ENCODE results near the gene MEST. TPM values are rescaled to one million over a fixed set of nuclear protein-coding genes. Genes with fewer than 3 reads are reported as not detected.
"Not testable (repeated sequence)": the region's sequence is repeated elsewhere in the genome, so short reads cannot be mapped to it uniquely, and the experiment has no call there.

MEST gene, protein sequence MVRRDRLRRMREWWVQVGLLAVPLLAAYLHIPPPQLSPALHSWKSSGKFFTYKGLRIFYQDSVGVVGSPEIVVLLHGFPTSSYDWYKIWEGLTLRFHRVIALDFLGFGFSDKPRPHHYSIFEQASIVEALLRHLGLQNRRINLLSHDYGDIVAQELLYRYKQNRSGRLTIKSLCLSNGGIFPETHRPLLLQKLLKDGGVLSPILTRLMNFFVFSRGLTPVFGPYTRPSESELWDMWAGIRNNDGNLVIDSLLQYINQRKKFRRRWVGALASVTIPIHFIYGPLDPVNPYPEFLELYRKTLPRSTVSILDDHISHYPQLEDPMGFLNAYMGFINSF
- 417 TPM for total RNA-seq (ENCODE audit: insufficient read depth, low replicate concordance)

DNA sequence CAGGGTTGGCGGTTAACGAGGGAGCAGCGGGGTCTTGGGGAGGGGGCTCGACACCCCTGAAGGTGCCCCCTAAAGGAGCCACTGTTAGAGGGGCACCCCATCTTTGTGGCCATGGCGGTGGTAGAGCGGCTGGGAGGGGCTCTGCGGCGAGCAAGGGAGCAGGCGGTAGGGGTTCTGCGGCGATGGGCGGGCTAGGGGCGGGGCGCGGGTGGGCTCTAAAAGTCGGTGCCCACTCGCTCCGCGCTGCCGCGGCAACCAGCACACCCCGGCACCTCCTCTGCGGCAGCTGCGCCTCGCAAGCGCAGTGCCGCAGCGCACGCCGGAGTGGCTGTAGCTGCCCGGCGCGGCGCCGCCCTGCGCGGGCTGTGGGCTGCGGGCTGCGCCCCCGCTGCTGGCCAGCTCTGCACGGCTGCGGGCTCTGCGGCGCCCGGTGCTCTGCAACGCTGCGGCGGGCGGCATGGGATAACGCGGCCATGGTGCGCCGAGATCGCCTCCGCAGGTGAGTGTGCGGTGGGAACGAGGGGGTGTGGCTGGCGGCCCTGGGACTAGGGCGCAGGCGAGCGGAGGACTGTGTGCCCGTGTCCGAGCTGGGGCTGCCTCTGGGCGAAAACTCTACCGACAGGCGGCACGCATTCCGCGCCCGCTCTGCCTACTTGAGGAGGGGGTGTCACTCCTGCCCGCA, at the start of gene MEST:
TSS of gene MEST (plus strand) at position 245 of the 682 bp plus-strand sequence. CDS start at position 474, 229 bp downstream.
- peak; percentile 58 for DNase-seq (ENCODE audit: low spot score)

DNA sequence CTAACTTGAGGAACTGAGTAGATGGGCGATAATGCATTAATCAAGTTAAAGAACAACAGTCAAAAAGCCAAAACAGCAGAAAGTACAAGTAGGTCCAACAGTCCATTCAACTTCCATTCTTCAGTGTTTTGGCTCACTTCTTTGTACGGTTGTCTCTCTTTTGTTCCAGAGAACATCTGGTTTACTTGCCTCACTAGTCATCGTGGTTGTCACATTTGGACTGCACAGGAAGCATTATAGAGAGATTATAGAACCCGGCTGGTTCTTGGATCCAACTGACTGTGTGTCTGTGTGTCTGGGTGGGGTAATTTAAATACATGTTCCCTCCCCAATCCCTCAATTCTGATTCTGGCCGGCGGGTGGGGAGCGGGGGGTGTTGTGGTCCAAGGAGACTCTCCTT, 49.3 kb upstream of the MEST start:
- DNase-seq (ENCODE audit: low spot score): no peak

DNA sequence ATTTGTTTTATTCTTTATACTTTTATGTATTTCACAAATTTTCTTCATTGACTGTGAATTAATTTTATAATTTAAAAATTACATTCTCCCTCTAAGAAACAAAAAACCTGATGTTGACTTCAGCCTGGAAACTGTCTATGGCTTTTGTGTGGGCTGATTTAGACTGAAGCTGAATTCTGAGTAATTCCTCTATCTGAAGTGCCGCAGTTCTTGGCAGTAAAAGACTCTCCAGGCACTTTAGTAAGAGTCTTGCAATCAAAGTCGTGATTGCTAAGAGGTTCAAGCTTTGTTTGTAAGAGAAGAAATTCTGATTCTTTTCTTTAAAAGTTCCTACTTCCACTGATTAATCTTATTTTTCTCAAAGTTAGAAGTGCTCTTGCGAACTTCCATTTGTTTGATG, 47.7 kb upstream of the MEST start:
- DNase-seq (ENCODE audit: low spot score): peak; percentile 92

DNA sequence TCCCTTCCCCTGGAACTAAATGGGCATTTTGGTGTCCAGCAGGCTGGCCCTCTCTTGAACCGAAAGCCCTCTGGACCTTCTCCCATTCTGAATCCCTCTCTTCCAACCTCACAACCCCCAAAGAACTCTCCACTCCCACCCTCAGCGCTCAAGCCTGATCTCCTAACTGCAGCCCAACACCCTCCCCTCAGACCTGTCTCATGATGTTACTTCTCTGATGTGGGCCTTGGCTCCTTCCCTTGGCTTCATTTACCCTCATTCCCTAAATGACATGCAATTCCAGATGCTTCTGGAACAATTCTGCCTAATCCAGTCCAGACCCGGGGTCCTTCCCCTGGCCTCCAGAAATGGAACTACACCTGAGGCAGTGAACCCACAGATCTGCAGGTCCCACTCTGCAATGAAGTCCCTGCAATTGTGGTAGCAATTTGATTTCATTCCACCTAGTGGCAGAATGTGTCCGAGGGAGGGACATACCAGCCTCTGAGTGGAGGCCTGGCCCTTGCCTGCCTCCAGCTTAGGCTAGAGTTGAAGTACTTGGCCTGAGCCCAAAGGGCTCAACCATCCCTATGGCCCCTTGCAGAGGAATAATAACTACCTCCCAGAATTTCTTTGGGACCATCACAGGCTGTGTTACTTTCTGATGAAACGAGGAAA, 47.0 kb upstream of the MEST start:
- no peak for DNase-seq (ENCODE audit: low spot score)

DNA sequence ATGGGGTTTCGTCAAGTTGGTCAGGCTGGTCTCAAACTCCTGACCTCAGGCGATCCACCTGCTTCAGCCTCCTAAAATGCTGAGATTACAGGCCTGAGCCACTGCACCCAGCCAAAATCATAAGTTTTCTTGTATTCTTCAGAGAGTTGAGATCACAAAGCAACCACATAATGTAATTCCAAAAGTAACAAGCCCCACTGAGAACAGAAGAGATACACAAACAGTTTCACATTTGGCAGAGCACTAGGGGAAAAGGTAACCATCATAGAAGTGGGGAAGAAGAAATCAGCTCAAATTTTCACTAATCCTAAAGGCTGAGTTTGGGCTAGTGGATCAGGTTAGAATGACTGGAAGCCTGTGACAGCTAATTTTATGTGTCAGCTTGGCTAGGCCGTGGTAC, 45.6 kb upstream of the MEST start:
- DNase-seq (ENCODE audit: low spot score): no peak

DNA sequence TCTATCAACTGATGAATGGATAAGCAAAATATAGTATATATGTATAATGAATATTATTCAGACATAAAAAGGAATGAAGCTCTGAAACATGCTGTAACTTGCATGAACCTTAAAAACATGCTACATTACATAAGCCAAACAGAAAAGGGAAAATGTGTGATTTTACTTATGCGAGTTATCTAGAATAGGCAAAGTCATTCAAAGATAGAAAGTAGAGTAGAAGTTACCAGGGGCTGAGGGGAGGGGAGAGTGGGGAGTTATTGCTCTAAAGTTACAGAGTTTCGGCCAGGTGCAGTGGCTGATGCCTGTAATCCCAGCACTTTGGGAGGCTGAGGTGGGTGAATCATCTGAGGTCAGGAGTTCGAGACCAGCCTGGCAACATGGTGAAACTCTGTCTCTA, 40.5 kb upstream of the MEST start:
- not testable (repeated sequence) for DNase-seq (ENCODE audit: low spot score)

DNA sequence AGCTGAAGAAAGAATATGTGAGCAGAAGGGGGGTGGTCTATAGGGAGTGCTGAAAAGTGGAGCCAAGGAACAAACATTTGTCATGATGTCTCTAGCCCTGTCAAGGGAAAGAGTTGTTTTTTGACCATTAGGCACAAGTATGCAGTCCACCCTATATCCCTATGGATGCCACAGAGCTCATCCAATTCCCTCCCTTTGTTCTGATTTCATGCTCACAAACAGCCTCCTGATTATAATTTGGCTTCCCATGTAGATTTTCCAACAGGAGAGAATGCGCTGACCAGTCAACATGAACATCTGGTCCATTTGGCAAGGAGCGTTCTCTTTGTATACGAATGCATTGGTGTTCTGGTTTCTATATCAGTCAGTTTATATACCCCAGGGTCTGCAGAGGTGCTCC, 38.9 kb upstream of the MEST start:
- DNase-seq (ENCODE audit: low spot score): no peak

DNA sequence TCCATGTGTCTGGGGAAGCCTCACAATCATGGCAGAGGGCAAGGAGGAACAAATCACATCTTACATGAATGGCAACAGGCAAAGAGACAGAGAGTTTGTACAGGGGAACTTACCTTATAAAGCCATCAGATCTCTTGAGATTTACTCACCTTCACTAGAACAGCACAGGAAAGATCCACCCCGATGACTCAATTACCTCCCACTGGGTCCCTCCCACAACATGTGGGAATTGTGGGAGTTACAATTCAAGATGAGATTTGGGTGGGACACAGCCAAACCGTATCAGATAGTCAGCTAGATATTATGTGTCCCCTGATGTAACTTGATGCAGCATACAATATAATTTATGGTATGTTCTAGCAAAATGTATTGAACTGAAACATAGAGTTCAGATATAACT, 36.9 kb upstream of the MEST start:
- DNase-seq (ENCODE audit: low spot score): no peak

DNA sequence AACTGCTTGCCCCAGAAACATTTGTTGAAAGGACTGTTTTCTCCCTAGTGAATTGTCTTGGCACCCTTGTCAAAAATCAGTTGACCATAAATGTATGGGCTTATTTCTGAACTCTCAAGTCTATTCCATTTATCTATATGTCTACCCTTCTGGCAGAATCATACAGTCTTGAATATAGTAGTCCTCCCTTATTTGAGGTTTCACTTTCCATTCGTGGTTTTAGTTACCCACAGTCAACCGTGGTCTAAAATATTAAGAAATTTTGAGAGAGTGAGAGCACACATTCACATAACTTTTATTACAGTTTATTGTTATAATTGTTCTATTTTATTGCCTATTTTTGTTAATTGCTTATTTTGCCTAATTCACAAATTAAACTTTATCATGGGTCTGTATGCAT, 33.6 kb upstream of the MEST start:
- no peak for DNase-seq (ENCODE audit: low spot score)

DNA sequence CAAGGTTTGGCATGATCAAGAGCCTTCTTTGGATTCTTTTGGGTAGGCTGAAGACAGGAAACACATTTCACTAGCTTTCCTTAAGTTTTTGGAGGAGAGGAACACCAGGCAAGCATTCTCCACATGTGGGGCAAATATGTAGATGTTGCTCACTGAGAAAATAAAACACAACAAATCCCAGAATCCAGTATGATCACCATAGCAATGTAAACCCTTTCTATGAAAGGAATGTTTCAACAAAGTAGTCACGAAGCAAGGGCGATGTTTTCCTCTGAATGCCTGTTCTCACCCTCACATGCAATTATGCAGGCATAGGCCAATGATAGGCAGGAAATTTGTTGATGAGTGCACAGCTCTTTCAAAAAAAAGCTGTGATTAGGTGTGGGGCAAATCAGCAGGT, 30.6 kb upstream of the MEST start:
- DNase-seq (ENCODE audit: low spot score): no peak

DNA sequence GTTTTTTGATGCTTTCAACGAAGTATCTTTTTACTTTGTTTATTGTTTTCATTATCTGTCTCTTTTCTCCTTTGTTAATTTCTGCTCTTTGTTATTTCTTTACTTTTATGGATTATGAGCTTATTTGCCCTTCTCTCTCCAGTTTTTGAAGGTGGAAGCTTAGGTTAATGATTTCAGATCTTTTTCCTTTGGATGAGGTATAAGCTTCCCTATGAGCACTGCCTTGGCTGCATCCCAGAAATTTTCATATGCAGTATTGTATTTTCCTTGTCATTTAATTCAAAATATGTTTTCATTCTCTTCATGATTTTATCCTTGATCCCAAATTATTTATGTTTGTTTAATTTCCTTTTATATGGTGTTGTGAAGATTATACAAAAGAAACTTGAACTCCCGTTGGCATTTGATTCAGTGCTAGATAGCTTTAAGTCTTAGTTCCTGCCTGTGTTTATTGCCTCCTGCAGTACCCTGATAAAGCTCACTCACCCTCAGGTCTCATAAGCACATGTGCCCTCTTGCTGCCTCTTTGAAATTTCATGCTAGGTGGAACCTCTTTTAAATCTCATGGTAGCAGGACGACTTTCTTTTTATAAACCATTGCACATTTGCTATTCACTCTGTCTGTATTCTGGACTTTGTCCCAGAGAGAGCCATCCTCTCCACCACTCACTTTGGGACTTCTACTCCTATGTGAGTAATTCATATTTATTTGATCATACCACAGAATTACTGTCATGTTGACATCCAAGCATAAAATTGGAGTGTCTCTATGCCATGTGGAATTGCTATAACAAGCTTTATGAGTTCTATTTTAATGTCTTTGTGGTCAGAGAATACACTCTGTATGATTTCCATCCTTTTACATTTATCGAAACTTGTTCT, 28.1 kb upstream of the MEST start:
- no peak for DNase-seq (ENCODE audit: low spot score)

DNA sequence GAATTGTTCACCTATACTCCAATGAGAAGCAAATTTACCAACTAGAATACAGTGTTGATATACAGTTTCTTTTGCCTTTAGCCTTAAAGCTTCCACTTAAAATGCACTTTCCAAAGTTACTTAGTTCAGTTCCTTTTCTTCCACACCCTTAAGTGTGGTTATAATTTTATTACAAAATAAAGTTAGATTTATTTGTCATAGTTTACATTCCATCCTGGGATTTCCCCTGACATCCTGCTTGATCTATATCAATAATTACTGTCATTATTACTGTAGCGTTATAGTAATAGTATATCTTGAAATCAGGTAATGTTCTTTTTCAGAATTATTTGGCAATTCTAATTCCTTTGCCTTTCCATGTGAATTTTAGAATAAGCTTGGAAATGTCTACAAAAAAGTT, 23.3 kb upstream of the MEST start:
- no peak for DNase-seq (ENCODE audit: low spot score)

DNA sequence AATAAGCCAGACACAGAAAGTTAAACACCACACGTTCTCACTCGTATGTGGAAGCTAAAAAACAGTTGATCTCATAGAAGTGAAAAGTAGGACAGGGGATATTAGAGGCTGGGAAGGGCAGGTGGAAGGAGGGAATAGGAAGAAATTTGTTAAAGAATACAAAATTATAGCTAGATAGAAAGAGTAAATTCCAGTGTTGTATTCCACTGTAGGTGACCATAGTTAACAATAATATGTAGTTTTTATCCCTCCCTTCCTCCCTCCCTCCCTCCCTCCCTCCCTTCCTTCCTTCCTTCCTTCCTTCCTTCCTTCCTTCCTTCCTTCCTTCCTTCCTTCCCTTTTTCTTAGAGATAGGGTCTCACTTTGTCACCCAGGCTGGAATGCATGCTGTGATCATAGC, 19.9 kb upstream of the MEST start:
- DNase-seq (ENCODE audit: low spot score): no peak

DNA sequence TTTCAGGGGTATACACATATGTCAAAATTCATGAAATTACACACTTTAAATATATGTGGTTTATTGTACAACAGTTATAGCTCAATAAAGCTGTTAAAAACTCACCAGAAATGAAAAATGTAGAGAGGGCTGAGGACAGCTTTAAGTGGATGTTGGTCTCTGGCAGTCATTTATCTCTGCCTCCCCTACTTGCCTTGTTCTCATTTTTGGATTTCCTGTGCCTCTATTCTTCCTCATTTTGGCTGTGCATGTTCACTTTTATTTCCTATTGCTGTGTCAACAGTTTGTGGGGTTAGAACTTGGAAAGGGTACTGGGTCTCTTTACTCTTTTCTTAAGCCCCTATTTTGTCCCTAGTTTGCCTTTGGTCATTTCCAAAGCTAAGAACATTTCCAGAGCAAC, 18.6 kb upstream of the MEST start:
- no peak for DNase-seq (ENCODE audit: low spot score)

DNA sequence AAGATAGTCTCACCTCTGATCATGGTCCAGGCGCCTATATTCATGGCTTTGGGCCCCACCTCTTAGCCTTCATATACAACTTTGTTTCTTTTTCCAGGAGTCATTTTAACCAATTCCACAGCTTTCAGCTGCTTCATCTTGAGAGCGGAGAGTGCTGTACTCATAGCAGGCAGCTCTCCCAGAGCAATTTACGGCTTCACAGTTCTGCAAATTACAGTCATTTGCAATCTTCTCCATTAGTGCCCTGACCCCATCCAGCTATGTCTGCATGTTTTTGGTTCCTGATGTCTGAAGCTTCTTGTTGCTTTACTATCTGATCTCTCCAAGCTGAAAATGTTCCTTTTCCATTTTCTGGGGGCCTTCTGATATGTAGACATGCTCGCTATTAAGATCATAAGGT, 18.0 kb upstream of the MEST start:
- no peak for DNase-seq (ENCODE audit: low spot score)

DNA sequence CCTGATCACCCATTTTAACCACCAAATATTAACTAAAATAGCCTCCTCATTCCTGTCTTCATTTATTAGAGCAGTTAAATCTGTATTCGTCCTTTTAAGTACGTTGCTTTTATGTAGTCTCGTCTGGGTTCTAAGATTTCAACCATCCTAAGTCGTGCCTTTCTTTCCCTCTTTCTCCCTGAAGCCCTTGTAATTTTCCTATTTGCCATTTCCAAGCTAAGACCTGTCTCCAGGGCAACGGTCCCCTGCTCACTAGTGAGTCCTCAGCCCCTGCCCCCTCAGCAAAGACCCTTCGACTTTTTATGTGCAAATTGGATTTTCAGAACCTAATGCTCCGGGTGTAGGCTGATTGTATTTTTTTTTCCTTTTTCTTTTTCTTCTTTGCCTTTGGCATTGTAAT, 16.1 kb upstream of the MEST start:
- no peak for DNase-seq (ENCODE audit: low spot score)

DNA sequence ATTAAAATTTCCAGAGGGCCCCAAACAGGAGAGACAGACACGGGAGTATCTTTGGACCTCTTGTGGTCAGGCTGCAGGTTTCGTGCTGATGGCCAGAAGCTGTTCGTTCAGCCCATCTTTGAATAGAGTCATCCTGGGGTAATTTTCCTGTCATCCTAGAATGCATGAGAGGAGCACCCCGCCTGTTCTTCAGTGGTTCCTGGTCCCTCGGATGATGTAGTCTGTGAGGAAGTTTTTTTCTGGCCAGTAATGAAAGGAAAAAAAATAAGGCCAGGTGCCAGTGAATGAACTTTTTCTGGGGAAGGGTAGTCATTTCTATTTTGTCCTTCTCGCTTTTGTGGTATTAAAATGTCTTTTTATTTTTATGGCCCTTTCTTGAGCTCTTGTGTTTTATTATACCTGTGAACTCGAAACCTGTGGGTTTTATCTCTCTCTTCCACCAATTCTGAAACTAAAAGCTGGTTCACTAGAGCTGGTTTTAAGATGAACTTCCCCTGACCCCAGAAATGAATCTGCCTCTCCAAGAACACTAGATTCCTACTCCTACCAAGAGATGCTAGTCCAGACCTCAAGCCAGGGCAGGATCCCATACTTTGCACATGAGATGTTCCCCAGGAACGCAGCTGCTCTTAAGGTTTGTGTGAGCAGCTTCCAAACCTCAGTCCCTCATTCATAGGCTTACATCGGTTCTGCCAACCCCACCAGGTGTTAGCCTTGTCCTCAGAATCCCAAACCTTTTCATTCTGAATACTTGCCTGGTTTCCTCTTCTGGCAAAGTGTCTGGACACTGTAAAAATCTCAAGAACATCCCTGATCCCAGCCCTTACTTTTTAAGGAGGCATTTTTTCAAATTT, 15.4 kb upstream of the MEST start:
- peak; percentile 23 for DNase-seq (ENCODE audit: low spot score)

DNA sequence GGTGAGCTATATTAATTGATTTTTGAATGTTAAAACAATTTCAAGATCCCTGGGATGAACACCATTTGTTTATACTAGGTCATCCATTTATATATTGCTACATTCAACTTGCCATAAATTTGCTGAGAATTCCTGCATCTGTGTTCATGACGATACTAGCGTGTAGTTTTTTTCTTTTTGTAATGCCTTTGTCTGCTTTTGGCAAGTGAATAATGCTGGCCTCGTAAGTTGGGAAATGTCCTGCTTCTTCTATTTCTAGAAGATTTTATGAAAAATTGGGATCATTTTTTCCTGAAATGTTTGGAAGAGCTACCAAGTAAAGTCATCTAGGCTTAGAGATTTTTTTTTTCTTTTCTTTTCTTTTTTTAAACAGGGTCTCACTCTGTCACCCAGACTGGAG, 12.9 kb upstream of the MEST start:
- no peak for DNase-seq (ENCODE audit: low spot score)

DNA sequence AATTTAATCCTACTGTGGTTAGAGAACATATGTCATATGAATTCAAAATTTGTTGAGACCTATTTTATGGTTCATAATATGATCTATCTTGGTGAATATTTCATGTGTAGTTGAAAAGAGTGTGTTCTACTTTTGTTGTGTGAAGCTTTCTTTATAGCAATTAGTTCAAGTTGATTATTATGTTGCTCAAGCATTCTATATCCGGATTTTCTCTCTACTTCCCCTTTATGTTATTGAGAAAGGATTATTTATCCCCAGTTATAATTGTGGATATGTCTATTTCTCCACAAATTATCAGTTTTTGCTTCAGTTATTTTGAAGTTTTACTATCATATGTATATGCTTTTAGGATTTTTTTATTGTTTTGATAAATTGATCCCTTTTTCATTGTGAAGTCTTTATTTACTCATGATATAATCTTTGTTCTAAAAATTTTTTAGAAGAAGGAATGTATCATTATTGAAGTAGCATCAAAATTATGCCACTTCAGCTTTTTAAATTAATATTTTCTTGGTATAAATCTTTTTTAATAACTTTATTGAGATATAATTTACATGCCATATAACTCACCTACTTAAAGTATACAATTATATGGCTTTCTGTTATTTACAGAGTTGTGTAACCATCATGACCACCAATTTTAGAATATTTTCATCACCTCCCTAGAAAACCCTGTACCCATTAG, 12.0 kb upstream of the MEST start:
- DNase-seq (ENCODE audit: low spot score): no peak

DNA sequence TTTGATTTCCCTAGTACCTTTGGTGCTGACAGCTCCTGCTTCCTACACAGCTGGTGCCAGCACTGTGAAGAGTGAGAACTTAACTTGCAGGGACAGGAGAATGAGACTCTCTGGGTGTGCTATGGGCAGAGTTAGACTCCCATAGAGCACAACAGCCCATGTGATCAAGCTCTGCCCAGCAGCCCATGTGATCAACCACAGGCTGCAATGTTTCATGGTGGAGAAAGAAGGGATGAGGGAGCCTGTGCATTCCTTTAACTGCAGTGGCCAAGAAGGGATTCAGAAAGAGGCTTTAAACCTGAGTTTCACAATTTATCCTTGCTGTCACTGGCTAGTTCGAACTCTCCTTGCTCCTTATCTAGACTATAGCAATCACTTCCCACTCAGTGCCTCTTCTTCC, 10.0 kb upstream of the MEST start:
- peak; percentile 69 for DNase-seq (ENCODE audit: low spot score)

Measured in umbilical cord (tissue), 2 donors.